Measurements from ENCODE around the gene MAP2K1. TPM values are rescaled to one million over a fixed set of nuclear protein-coding genes. Genes with fewer than 3 reads are reported as not detected.

Gene MAP2K1
- total and polyA plus RNA-seq, 9 of the 15 experiments (the other 6 are each of a cell fraction or from before 2014, with no cell fraction given): 7.5 to 58.3 (median 30.0) TPM

DNA sequence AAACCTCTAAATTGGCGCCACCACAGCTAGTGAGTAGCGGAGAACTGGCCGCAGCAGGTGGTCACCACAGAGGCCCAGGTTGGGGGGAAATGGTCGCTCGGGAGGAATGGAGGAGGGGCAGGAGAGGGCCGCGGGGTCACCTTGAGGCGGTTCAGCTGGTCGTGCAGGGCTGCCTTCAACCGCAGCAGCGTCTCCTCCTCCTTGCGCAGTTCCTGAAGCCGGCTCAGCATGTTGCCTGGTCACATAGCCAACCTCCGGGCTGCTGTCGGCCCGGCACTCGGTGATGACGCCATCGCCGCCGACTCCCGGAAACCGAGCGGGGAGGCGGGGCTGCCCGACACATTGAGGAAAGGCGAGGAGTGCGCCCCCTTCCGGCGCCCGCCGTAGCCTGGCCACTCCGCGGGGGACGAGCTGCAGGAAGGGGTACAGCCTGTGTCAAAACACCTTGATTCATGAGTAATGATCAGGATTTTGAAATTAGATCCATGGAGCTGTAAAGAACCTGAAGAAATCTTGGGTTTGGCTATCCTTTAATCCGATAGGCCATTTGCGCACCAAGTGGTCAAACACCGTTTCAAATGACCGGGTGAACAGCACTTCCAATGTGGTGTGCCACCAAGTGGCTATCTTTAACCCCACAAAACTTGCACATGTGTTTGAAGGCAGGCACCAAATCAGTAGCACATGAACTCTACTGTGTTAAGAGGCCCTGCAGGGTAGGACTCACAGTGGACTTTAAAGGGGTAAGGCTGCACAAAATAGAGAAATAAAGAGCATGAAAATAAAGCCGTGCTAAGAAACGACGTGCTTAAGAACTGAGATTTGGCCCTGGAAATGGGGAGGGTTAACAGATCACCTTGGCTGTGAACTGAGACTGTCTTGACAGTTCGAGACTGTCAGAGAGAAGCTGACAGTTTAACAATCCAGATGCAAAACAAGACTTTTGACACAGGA, 111.1 kb downstream of the MAP2K1 start, which contains the start of gene SNAPC5 (continued):
- TF ChIP-seq, protein P1, sequence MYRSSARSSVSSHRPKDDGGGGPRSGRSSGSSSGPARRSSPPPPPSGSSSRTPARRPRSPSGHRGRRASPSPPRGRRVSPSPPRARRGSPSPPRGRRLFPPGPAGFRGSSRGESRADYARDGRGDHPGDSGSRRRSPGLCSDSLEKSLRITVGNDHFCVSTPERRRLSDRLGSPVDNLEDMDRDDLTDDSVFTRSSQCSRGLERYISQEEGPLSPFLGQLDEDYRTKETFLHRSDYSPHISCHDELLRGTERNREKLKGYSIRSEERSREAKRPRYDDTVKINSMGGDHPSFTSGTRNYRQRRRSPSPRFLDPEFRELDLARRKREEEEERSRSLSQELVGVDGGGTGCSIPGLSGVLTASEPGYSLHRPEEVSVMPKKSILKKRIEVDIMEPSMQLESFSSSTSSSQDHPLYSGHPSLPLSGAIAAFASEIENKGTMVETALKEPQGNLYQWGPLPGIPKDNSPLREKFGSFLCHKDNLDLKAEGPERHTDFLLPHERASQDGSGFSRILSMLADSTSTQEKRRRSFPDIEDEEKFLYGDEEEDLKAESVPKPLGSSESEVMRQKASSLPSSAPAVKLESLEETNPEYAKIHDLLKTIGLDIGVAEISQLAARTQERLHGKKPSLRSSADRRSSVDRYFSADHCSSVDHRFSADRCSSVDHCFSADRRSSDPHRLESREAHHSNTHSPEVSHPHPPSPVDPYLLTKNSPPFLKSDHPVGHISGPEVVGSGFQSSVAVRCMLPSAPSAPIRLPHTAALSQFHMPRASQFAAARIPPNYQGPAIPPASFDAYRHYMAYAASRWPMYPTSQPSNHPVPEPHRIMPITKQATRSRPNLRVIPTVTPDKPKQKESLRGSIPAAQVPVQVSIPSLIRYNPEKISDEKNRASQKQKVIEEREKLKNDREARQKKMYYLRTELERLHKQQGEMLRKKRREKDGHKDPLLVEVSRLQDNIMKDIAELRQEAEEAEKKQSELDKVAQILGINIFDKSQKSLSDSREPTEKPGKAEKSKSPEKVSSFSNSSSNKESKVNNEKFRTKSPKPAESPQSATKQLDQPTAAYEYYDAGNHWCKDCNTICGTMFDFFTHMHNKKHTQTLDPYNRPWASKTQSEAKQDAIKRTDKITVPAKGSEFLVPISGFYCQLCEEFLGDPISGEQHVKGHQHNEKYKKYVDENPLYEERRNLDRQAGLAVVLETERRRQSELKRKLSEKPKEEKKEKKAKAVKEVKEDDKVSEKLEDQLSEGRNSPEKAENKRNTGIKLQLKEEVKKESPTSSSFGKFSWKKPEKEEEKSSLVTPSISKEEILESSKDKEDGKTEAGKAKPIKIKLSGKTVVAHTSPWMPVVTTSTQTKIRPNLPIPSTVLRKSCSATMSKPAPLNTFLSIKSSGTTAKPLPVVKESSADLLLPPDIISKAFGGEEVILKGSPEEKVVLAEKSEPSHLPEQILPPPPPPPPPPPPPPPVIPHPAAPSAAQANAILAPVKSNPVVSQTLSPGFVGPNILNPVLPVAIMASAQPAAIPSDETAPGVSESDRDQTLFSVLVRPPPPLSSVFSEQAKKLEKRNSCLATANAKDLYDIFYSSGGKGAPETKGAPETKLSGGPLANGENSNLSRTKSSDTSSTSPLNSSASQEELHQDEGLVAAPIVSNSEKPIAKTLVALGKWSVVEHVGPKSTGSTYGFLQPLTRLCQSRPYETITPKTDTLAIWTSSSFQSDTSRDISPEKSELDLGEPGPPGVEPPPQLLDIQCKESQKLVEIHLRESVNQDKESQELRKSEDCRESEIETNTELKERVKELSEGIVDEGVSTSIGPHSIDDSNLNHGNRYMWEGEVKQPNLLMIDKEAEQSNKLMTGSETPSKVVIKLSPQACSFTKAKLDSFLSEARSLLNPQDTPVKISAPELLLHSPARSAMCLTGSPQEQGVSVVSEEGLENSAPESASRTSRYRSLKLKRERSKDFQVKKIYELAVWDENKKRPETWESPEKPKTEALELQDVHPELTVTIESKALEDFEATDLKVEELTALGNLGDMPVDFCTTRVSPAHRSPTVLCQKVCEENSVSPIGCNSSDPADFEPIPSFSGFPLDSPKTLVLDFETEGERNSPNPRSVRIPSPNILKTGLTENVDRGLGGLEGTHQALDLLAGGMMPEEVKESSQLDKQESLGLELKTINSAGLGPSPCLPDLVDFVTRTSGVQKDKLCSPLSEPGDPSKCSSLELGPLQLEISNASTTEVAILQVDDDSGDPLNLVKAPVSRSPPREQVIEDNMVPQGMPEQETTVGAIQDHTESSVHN (IDR thresholded peaks at IDR 0.05; ENCODE audit: borderline replicate concordance in 1 of 2, low read depth in 1 of 2): no peak
- TF ChIP-seq ZNF778 (CRISPR knock-in tag; IDR thresholded peaks at IDR 0.05) (no peak), STAT5A (IDR thresholded peaks at IDR 0.05; ENCODE audit: borderline replicate concordance, low read length) (peak; percentile 41), PHB2 (IDR thresholded peaks at IDR 0.05; ENCODE audit: low read depth) (no peak), ZNF12 (CRISPR knock-in tag; IDR thresholded peaks at IDR 0.05) (no peak)
- TF ChIP-seq, protein P2, sequence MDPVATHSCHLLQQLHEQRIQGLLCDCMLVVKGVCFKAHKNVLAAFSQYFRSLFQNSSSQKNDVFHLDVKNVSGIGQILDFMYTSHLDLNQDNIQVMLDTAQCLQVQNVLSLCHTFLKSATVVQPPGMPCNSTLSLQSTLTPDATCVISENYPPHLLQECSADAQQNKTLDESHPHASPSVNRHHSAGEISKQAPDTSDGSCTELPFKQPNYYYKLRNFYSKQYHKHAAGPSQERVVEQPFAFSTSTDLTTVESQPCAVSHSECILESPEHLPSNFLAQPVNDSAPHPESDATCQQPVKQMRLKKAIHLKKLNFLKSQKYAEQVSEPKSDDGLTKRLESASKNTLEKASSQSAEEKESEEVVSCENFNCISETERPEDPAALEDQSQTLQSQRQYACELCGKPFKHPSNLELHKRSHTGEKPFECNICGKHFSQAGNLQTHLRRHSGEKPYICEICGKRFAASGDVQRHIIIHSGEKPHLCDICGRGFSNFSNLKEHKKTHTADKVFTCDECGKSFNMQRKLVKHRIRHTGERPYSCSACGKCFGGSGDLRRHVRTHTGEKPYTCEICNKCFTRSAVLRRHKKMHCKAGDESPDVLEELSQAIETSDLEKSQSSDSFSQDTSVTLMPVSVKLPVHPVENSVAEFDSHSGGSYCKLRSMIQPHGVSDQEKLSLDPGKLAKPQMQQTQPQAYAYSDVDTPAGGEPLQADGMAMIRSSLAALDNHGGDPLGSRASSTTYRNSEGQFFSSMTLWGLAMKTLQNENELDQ (CRISPR knock-in tag; IDR thresholded peaks at IDR 0.05; ENCODE audit: borderline replicate concordance): peak; percentile 88; the same call in 1 of the 2 replicates
- TF ChIP-seq, protein P3, sequence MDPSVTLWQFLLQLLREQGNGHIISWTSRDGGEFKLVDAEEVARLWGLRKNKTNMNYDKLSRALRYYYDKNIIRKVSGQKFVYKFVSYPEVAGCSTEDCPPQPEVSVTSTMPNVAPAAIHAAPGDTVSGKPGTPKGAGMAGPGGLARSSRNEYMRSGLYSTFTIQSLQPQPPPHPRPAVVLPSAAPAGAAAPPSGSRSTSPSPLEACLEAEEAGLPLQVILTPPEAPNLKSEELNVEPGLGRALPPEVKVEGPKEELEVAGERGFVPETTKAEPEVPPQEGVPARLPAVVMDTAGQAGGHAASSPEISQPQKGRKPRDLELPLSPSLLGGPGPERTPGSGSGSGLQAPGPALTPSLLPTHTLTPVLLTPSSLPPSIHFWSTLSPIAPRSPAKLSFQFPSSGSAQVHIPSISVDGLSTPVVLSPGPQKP (CRISPR knock-in tag; IDR thresholded peaks at IDR 0.05): no peak
- TF ChIP-seq, protein P4, sequence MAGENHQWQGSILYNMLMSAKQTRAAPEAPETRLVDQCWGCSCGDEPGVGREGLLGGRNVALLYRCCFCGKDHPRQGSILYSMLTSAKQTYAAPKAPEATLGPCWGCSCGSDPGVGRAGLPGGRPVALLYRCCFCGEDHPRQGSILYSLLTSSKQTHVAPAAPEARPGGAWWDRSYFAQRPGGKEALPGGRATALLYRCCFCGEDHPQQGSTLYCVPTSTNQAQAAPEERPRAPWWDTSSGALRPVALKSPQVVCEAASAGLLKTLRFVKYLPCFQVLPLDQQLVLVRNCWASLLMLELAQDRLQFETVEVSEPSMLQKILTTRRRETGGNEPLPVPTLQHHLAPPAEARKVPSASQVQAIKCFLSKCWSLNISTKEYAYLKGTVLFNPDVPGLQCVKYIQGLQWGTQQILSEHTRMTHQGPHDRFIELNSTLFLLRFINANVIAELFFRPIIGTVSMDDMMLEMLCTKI (IDR thresholded peaks at IDR 0.05; ENCODE audit: partially characterized antibody): no peak
- TF ChIP-seq, protein P5, sequence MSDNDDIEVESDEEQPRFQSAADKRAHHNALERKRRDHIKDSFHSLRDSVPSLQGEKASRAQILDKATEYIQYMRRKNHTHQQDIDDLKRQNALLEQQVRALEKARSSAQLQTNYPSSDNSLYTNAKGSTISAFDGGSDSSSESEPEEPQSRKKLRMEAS (CRISPR knock-in tag; IDR thresholded peaks at IDR 0.05): peak; percentile 84
- TF ChIP-seq, protein P6, sequence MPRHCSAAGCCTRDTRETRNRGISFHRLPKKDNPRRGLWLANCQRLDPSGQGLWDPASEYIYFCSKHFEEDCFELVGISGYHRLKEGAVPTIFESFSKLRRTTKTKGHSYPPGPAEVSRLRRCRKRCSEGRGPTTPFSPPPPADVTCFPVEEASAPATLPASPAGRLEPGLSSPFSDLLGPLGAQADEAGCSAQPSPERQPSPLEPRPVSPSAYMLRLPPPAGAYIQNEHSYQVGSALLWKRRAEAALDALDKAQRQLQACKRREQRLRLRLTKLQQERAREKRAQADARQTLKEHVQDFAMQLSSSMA (CRISPR knock-in tag; IDR thresholded peaks at IDR 0.05): 0 out of 2 replicates have a peak, but pooled peaks have one; percentile 14
